ENCODE results near the gene CORO7.

DNA sequence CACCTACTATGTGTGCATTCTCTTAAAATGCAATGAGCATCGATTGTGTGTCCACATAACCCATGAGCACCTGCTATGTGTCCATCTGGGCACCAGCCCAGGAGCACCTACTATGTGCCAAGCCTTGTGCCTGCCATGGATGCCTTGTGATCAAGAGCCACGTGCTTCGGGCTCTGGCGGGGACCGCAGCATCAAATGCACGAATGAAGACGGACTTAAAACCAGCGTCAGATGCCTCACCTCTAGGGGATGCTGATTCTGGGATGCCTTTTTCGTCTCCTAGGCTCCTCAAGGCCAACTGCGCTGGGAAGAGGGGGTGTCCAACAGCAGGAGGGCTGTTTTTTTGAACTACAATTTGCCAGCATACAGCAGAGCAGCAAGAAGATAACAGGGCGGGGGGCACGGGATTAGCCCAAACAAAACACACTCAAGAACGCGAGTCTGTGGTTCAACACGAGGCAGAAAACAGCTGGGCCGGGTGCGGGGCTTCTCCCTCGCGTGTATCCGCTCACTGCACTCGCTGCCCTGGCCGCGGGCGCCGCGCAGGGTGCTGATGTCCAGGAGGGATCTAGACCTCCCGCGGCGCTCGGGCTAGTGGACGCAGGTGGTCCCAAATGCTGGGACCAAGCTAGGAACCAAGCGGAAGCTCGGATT, 101.7 kb downstream of the CORO7 start:
- TF ChIP-seq POLR2AphosphoS5 (IDR thresholded peaks at IDR 0.05; ENCODE audit: low read depth, low read length) (no peak), POLR2A (IDR thresholded peaks at IDR 0.05; ENCODE audit: low read depth, low read length) (no peak), POU2F2 (IDR thresholded peaks at IDR 0.05; ENCODE audit: low read depth, low read length) (no peak)
